Panc1 (cell line): ENCODE results near the gene DLX3. TPM values are rescaled to one million over a fixed set of nuclear protein-coding genes. Genes with fewer than 3 reads are reported as not detected.

Experiments
- ATAC-seq: fragments of 200-7000 bp; cut with Tn5 transposase; 2 replicates; pipeline ENCODE4 v1.9.1; 2020; ENCODE audit warnings: mild to moderate bottlenecking, moderate library complexity
- BruUV-seq: library from RNA; stranded (reverse); fragments of 400-500 nt; replicated peaks from 2 replicates; lab custom pipeline; 2021; lab: Mats Ljungman, UMichigan
- CTCF ChIA-PET: fragments of 300-600 bp; sonication (Branson Sonifier 250); formaldehyde crosslinking; loops from one replicate; lab custom pipeline; 2022; ENCODE audit warnings: antibody characterized with exemption; lab: Charles Lee
- POLR2A ChIA-PET: fragments of 300-600 bp; sonication (Branson Sonifier 250); formaldehyde crosslinking; loops from one replicate; lab custom pipeline; 2022; ENCODE audit warnings: antibody characterized with exemption; lab: Charles Lee
- DNase-seq: peaks from one replicate; pipeline ENCODE4 v3.0.0-alpha.2; 2010; ENCODE audit warnings: low read depth, low spot score
- H3K27ac ChIP-seq: 2 replicates; pipeline ENCODE4 v1.5.1; 2011; ENCODE audit warnings: mild to moderate bottlenecking, low read length, inconsistent platforms
- H3K27me3 ChIP-seq: fragments of 200-500 bp; sonication (Bioruptor generic); 2 replicates; pipeline ENCODE4 v1.6.0; 2014; ENCODE audit warnings: low read length, inconsistent platforms; ENCODE audit not compliant: control insufficient read depth, insufficient read depth
- H3K36me3 ChIP-seq: fragments of 200-500 bp; sonication (Bioruptor generic); 2 replicates; pipeline ENCODE4 v1.5.1; 2014; ENCODE audit warnings: inconsistent platforms, mild to moderate bottlenecking, low read length, moderate library complexity; ENCODE audit not compliant: control insufficient read depth, insufficient read depth
- H3K4me1 ChIP-seq: 2 replicates; pipeline ENCODE4 v1.5.1; 2011; ENCODE audit warnings: inconsistent platforms, mild to moderate bottlenecking, low read length, moderate library complexity; ENCODE audit not compliant: control insufficient read depth, insufficient read depth
- H3K4me3 ChIP-seq, 2 experiments: 2 replicates each; pipeline ENCODE4 v1.5.1; 2011 to 2012; ENCODE audit warnings: low read depth in 2 of 2, low read length in 2 of 2, mild to moderate bottlenecking in 2 of 2, inconsistent platforms in 1 of 2, moderate library complexity in 1 of 2
- H3K9me3 ChIP-seq: fragments of 200-500 bp; sonication (Bioruptor generic); 2 replicates; pipeline ENCODE4 v1.5.1; 2014; ENCODE audit warnings: low read depth, mild to moderate bottlenecking, inconsistent platforms, low read length, moderate library complexity; ENCODE audit not compliant: control insufficient read depth, insufficient read depth
- POLR2AphosphoS5 ChIP-seq: IDR thresholded peaks from 2 replicates; pipeline ENCODE4 v1.6.1; 2012; ENCODE audit warnings: mild to moderate bottlenecking, low read depth, low read length, moderate library complexity
- SIN3A ChIP-seq: IDR thresholded peaks from 2 replicates; pipeline ENCODE4 v1.6.1; 2012; ENCODE audit warnings: low read depth, mild to moderate bottlenecking, low read length, moderate library complexity, borderline replicate concordance; ENCODE audit not compliant: insufficient read depth
- TCF7L2 ChIP-seq: IDR thresholded peaks from 2 replicates; pipeline ENCODE4 v1.6.1; 2011; ENCODE audit warnings: mild to moderate bottlenecking, low read depth, low read length, inconsistent platforms
- in situ Hi-C: cut with HindIII; loops from 2 replicates; pipeline ENCODE4 v1.10.0; 2016; ENCODE audit warnings: low sequenced_read_pairs, low pct_unique_long_range_greater_than_20kb
- intact Hi-C: fragments of 100-400 bp; cut with micrococcal nuclease; formaldehyde crosslinking; loops from one replicate; pipeline ENCODE4 v1.10.0; 2022; ENCODE audit not compliant: unreplicated experiment
- total RNA-seq: library from RNA; stranded (reverse); gene quantifications from one replicate; pipeline ENCODE4 v1.2.1, GENCODE V29; 2021; ENCODE audit not compliant: unreplicated experiment
- TF ChIP-seq, protein P1 (sequence below): fragments of 450-650 bp; IDR thresholded peaks from 2 replicates; pipeline ENCODE4 v1.5.1; 2017; ENCODE audit warnings: mild to moderate bottlenecking
- TF ChIP-seq, protein P2 (sequence below), 2 experiments: IDR thresholded peaks; 2 replicates each; pipeline ENCODE4 v1.6.1; 2011 to 2012; ENCODE audit warnings: low read depth in 2 of 2, control low read depth in 1 of 2, low read length in 1 of 2, mild to moderate bottlenecking in 1 of 2, moderate library complexity in 1 of 2; ENCODE audit not compliant: insufficient read depth in 1 of 2

The DLX3 gene
- total RNA-seq, 1 experiment from 2014 or later = 2.9 TPM

DNA sequence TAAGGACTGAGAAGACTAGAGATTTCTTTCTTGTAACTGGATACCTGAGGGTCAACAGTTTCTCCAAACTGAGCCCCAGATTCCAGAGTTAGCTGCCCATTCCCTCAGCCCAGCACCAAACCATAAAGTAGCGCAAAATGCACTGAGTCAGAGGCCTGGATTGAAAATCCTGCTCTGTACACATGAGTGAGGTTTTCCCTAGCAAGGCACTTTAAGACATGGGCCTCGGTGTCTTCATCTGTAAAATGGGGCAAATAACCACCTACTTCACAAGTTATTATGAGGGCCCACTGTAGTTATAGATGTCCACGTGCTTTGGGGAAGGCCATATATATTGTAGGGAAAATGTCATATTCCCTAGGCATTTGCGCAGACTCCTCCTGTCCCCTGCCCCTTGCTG is 36.3 kb downstream of the DLX3 start:
- Histone ChIP-seq H3K27ac (no peak overlapping the region), H3K4me1 (no peaks in the 10 kb centered on the region), H3K27me3 (no peaks in the 10 kb centered on the region), H3K9me3 (no peaks in the 10 kb centered on the region), H3K4me3 (no peak overlapping the region), H3K36me3 (no peaks in the 10 kb centered on the region)
- ATAC-seq = no peak
- POLR2A ChIA-PET = no interaction called here
- in situ Hi-C loops = no loop called here
- CTCF ChIA-PET = no interaction called here
- no peak for DNase-seq
- intact Hi-C loops = loop anchor here (5.0 kb wide), 1 partner anchor 496 kb away; no protein-coding TSS in a partner anchor
- TF ChIP-seq TCF7L2 (no peak), SIN3A (no peak), POLR2AphosphoS5 (no peak)
- TF ChIP-seq, protein P1, sequence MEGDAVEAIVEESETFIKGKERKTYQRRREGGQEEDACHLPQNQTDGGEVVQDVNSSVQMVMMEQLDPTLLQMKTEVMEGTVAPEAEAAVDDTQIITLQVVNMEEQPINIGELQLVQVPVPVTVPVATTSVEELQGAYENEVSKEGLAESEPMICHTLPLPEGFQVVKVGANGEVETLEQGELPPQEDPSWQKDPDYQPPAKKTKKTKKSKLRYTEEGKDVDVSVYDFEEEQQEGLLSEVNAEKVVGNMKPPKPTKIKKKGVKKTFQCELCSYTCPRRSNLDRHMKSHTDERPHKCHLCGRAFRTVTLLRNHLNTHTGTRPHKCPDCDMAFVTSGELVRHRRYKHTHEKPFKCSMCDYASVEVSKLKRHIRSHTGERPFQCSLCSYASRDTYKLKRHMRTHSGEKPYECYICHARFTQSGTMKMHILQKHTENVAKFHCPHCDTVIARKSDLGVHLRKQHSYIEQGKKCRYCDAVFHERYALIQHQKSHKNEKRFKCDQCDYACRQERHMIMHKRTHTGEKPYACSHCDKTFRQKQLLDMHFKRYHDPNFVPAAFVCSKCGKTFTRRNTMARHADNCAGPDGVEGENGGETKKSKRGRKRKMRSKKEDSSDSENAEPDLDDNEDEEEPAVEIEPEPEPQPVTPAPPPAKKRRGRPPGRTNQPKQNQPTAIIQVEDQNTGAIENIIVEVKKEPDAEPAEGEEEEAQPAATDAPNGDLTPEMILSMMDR = no peak
- TF ChIP-seq, protein P2, sequence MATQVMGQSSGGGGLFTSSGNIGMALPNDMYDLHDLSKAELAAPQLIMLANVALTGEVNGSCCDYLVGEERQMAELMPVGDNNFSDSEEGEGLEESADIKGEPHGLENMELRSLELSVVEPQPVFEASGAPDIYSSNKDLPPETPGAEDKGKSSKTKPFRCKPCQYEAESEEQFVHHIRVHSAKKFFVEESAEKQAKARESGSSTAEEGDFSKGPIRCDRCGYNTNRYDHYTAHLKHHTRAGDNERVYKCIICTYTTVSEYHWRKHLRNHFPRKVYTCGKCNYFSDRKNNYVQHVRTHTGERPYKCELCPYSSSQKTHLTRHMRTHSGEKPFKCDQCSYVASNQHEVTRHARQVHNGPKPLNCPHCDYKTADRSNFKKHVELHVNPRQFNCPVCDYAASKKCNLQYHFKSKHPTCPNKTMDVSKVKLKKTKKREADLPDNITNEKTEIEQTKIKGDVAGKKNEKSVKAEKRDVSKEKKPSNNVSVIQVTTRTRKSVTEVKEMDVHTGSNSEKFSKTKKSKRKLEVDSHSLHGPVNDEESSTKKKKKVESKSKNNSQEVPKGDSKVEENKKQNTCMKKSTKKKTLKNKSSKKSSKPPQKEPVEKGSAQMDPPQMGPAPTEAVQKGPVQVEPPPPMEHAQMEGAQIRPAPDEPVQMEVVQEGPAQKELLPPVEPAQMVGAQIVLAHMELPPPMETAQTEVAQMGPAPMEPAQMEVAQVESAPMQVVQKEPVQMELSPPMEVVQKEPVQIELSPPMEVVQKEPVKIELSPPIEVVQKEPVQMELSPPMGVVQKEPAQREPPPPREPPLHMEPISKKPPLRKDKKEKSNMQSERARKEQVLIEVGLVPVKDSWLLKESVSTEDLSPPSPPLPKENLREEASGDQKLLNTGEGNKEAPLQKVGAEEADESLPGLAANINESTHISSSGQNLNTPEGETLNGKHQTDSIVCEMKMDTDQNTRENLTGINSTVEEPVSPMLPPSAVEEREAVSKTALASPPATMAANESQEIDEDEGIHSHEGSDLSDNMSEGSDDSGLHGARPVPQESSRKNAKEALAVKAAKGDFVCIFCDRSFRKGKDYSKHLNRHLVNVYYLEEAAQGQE (IDR thresholded peaks at IDR 0.05; ENCODE audit: insufficient read depth in 1 of 2, low read depth in 2 of 2, low read length in 1 of 2) = no peak
- BruUV-seq = no TSS peak

DNA sequence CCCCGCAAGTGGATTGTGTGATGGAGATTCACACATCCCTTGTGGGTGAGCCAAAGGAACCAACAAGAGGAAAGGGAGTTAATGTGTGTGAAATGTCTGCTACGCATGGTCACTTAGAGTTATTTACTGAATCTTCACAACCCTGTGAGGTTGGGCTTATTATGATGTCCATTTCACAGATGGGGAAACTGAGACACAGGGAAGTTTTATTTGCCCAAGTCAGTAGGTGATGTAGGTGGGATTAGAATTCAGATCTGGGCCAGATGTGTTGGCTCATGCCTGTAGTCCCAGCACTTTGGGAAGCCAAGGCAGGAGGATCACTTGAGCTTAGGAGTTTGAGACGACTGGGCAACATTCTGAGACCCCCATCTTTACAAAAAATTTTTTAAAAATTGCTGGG is 37.7 kb downstream of the DLX3 start:
- CTCF ChIA-PET = no interaction called here
- H3K36me3 ChIP-seq = no peaks in the 10 kb centered on the region
- no peaks in the 10 kb centered on the region for H3K9me3 ChIP-seq
- H3K4me1 ChIP-seq = peaks cover 4% of the 10 kb centered on the region; the same call in 1 of the 2 replicates
- POLR2A ChIA-PET = interaction anchor here (0.6 kb wide), 1 partner anchor 99 kb away, joined by 3 read pairs; no protein-coding TSS in a partner anchor
- no peak for DNase-seq
- intact Hi-C loops = loop anchor here (5.0 kb wide), 1 partner anchor 495 kb away; no protein-coding TSS in a partner anchor
- H3K27ac ChIP-seq = no peak overlapping the region
- no TSS peak for BruUV-seq
- H3K27me3 ChIP-seq = no peaks in the 10 kb centered on the region
- H3K4me3 ChIP-seq = no peak overlapping the region
- in situ Hi-C loops = no loop called here
- TF ChIP-seq POLR2AphosphoS5 = no peak
- no peak for TF ChIP-seq SIN3A
- TF ChIP-seq, protein P2 (IDR thresholded peaks at IDR 0.05; ENCODE audit: insufficient read depth in 1 of 2, low read depth in 2 of 2, low read length in 1 of 2) = no peak
- ATAC-seq = no peak
